WTC11 (cell line): Measurements from ENCODE around the gene TRIOBP. TPM values are rescaled to one million over a fixed set of nuclear protein-coding genes. Genes with fewer than 3 reads are reported as not detected.

ENCODE experiments used
- ATAC-seq: fragments of 200-7000 bp; cut with Tn5 transposase; 2 replicates; pipeline ENCODE4 v1.10.0; 2021; ENCODE audit warnings: mild to moderate bottlenecking, moderate library complexity
- CTCF ChIA-PET: fragments of 300-600 bp; sonication (Branson Sonifier 250); formaldehyde crosslinking; loops from one replicate; lab custom pipeline; 2021; ENCODE audit warnings: antibody characterized with exemption; lab: Charles Lee
- POLR2A ChIA-PET: fragments of 350-600 bp; sonication (Branson Sonifier 250); formaldehyde crosslinking; loops from one replicate; lab custom pipeline; 2021; ENCODE audit warnings: antibody characterized with exemption; lab: Charles Lee
- DNase-seq: peaks from one replicate; pipeline ENCODE4 v3.0.0; 2021; ENCODE audit warnings: low spot score
- H3K27ac Mint-ChIP-seq: 2 replicates; pipeline ENCODE4 v1.8.0; 2021; ENCODE audit warnings: mixed read lengths
- H3K27me3 Mint-ChIP-seq: 2 replicates; pipeline ENCODE4 v1.8.0; 2021; ENCODE audit warnings: low read depth, mild to moderate bottlenecking, moderate library complexity, mixed read lengths
- H3K36me3 Mint-ChIP-seq: 2 replicates; pipeline ENCODE4 v1.8.0; 2021; ENCODE audit warnings: mixed read lengths
- H3K4me1 Mint-ChIP-seq: 2 replicates; pipeline ENCODE4 v1.8.0; 2022; ENCODE audit warnings: mixed read lengths
- H3K4me3 Mint-ChIP-seq: 2 replicates; pipeline ENCODE4 v1.8.0; 2021; ENCODE audit warnings: mild to moderate bottlenecking, moderate library complexity, mixed read lengths
- H3K9me3 Mint-ChIP-seq: 2 replicates; pipeline ENCODE4 v1.8.0; 2021; ENCODE audit warnings: mixed read lengths
- AFF4 ChIP-seq: sonication (generic); formaldehyde crosslinking; IDR thresholded peaks from 2 replicates; pipeline ENCODE4 v1.8.1; 2023; ENCODE audit warnings: mild to moderate bottlenecking, missing genetic modification reagents, borderline replicate concordance
- E2F1 ChIP-seq: sonication (generic); formaldehyde crosslinking; IDR thresholded peaks from 2 replicates; pipeline ENCODE4 v1.8.0; 2022; ENCODE audit warnings: mild to moderate bottlenecking, missing genetic modification reagents
- EMX1 ChIP-seq: fragments of 250-450 bp; sonication (Bioruptor Pico); IDR thresholded peaks from 2 replicates; pipeline ENCODE4 v1.8.0; 2021; ENCODE audit warnings: mild to moderate bottlenecking
- HMGA2 ChIP-seq: fragments of 250-450 bp; sonication (Bioruptor Pico); IDR thresholded peaks from 2 replicates; pipeline ENCODE4 v1.4.0; 2021; ENCODE audit warnings: mild to moderate bottlenecking, moderate library complexity
- JAZF1 ChIP-seq: fragments of 250-450 bp; sonication (Bioruptor Pico); IDR thresholded peaks from 2 replicates; pipeline ENCODE4 v1.9.0; 2021; ENCODE audit warnings: moderate library complexity, mild to moderate bottlenecking, inconsistent platforms
- MXD4 ChIP-seq: fragments of 250-450 bp; sonication (Bioruptor Pico); IDR thresholded peaks from 2 replicates; pipeline ENCODE4 v1.8.0; 2021; ENCODE audit warnings: mild to moderate bottlenecking, moderate library complexity, borderline replicate concordance
- NR2C2 ChIP-seq: sonication (generic); formaldehyde crosslinking; IDR thresholded peaks from 2 replicates; pipeline ENCODE4 v1.8.0; 2022; ENCODE audit warnings: mild to moderate bottlenecking, missing genetic modification reagents
- ZSCAN18 ChIP-seq: fragments of 250-450 bp; sonication (Bioruptor Pico); IDR thresholded peaks from 2 replicates; pipeline ENCODE4 v2.1.2; 2022; ENCODE audit warnings: mild to moderate bottlenecking, moderate library complexity
- total RNA-seq: library from RNA; stranded (reverse); gene quantifications from 3 replicates; pipeline ENCODE4 v1.2.3, GENCODE V29; 2021
- TF ChIP-seq, protein P1 (sequence below): sonication (generic); formaldehyde crosslinking; IDR thresholded peaks from 2 replicates; pipeline ENCODE4 v1.8.0; 2022; ENCODE audit warnings: mild to moderate bottlenecking, missing genetic modification reagents
- TF ChIP-seq, protein P2 (sequence below): fragments of 250-450 bp; sonication (Bioruptor Pico); IDR thresholded peaks from 2 replicates; pipeline ENCODE4 v1.9.0; 2021; ENCODE audit warnings: moderate library complexity, mild to moderate bottlenecking, inconsistent platforms, borderline replicate concordance
- TF ChIP-seq, protein P3 (sequence below): fragments of 250-450 bp; sonication (Bioruptor Pico); conservative IDR thresholded peaks from 2 replicates; pipeline ENCODE4 v1.9.0; 2021; ENCODE audit warnings: mild to moderate bottlenecking

Gene TRIOBP
- total RNA-seq, 1 experiment from 2014 or later: 54.0 TPM

- Mint-ChIP-seq H3K27me3 (peaks cover 18% of the 10 kb centered on the region), H3K4me1 (peaks cover 13% of the 10 kb centered on the region), H3K27ac (peak overlapping the region; percentile 84), H3K36me3 (no peaks in the 10 kb centered on the region), H3K9me3 (no peaks in the 10 kb centered on the region), H3K4me3 (peak overlapping the region; percentile 72)
- ChIA-PET CTCF (interaction anchor here (0.7 to 6.8 kb wide), 7 partner anchors 16 to 140 kb away, joined by 3 to 51 read pairs (median 4); partner anchors contain the start of genes GGA1 and PDXP), POLR2A (interaction anchor here (1.0 kb wide), 2 partner anchors 19 to 70 kb away, joined by 5 read pairs; partner anchors contain the start of gene PDXP)
- TF ChIP-seq HMGA2 (CRISPR knock-in tag) (peak; percentile 95), E2F1 (no peak)
- TF ChIP-seq, protein P1, sequence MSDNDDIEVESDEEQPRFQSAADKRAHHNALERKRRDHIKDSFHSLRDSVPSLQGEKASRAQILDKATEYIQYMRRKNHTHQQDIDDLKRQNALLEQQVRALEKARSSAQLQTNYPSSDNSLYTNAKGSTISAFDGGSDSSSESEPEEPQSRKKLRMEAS (CRISPR knock-in tag): no peak
- DNase-seq: no peak
- no peak for ATAC-seq
Measured at GRCh38 chr22:37677493-37677974, 19.3 kb upstream of the TRIOBP start.

DNA sequence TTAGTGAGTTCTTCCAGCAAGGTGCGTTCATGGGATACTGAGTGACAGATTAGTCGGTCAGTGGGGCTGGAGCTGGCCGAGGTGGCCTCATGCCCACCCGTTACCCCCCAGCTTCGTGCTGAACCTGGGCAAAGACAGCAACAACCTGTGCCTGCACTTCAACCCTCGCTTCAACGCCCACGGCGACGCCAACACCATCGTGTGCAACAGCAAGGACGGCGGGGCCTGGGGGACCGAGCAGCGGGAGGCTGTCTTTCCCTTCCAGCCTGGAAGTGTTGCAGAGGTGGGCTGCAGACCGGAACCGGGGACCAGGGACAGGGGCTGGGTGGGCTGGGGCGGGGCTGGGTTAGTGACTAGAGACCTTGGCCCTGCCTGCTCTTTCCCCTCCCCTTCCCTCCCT lies 18.5 kb upstream of the TRIOBP start:
- H3K36me3 Mint-ChIP-seq: no peaks in the 10 kb centered on the region
- ATAC-seq (no peak), DNase-seq (no peak)
- CTCF ChIA-PET: interaction anchor here (0.7 to 6.8 kb wide), 2 partner anchors 36 to 275 kb away, joined by 3 to 51 read pairs; partner anchors contain the start of genes C22orf23 and POLR2F
- H3K4me1 Mint-ChIP-seq: peaks cover 13% of the 10 kb centered on the region
- H3K4me3 Mint-ChIP-seq: peak overlapping the region; percentile 45
- H3K27me3 Mint-ChIP-seq: peaks cover 18% of the 10 kb centered on the region
- H3K9me3 Mint-ChIP-seq: no peaks in the 10 kb centered on the region
- peak overlapping the region; percentile 96; the same call in 1 of the 2 replicates for H3K27ac Mint-ChIP-seq
- TF ChIP-seq, protein P2, sequence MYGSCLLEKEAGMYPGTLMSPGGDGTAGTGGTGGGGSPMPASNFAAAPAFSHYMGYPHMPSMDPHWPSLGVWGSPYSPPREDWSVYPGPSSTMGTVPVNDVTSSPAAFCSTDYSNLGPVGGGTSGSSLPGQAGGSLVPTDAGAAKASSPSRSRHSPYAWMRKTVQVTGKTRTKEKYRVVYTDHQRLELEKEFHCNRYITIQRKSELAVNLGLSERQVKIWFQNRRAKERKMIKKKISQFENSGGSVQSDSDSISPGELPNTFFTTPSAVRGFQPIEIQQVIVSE (CRISPR knock-in tag): no peak
- TF ChIP-seq E2F1: no peak
- TF ChIP-seq, protein P3, sequence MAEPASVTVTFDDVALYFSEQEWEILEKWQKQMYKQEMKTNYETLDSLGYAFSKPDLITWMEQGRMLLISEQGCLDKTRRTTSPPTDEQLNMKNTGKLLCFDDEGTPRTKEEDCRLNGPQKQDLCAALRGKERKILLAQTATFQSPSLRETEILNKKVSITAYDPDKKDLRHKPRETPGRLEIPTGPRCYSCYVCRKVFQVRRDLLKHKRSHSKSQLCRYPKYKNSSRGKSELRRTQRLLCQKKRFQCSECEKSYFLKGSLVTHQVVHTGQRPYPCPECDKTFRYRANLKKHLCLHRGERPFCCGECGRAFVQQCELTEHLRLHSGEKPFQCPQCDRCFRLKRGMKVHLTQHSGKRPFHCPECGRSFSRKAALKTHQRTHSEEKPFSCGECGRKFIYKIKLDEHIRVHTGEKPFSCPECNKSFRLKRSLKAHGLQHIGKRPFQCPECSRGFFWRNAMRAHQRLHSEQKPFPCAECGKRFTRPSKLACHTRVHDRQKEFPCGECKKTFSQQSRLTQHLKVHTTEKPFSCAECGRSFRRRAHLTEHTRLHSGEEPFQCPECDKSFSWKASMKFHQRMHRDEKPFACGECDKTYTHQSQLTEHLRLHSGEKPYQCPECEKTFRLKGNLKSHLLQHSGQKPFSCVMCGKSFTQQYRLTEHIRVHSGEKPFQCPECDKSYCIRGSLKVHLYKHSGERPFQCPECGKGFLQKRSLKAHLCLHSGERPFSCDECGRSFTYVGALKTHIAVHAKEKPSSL (CRISPR knock-in tag): no peak
- TF ChIP-seq NR2C2: no peak
- TF ChIP-seq JAZF1 (CRISPR knock-in tag): no peak
- no peak for TF ChIP-seq ZSCAN18 (CRISPR knock-in tag)
- no peak for TF ChIP-seq AFF4
- TF ChIP-seq MXD4 (CRISPR knock-in tag): no peak
- TF ChIP-seq EMX1: no peak
- POLR2A ChIA-PET: interaction anchor here (1.0 kb wide), 1 partner anchor 71 kb away, joined by 5 read pairs; no protein-coding TSS in a partner anchor
